Loucy (cell line): Measurements from ENCODE around the gene KRTAP1-5.

Experiments
- CTCF ChIP-seq: fragments of 200-600 bp; sonication (generic); conservative IDR thresholded peaks from 2 replicates; pipeline ENCODE4 v1.5.1; 2014; ENCODE audit warnings: mild to moderate bottlenecking, antibody characterized with exemption, low read length
- EZH2phosphoT487 ChIP-seq: fragments of 200-600 bp; IDR thresholded peaks from 2 replicates; pipeline ENCODE4 v1.6.1; 2018; ENCODE audit warnings: antibody characterized with exemption, mild to moderate bottlenecking, moderate library complexity, borderline replicate concordance

GRCh38 chr17:41057547-41057946 lies 30.5 kb upstream of the KRTAP1-5 start:
- TF ChIP-seq CTCF = no peak
- no peak for TF ChIP-seq EZH2phosphoT487
